Measurements from ENCODE around the gene FCN1.
A peak's percentile ranks its signal among the peaks of the same experiment; 100 is the strongest.
"Not testable (repeated sequence)": the region's sequence is repeated elsewhere in the genome, so short reads cannot be mapped to it uniquely, and the experiment has no call there.

The FCN1 gene

GRCh38 chr9:134870746-134871662 is 46.7 kb downstream of the FCN1 start:
- DNase-seq, result no peak

- no peak for DNase-seq
Observed at GRCh38 chr9:134870301-134870694, 47.4 kb downstream of the FCN1 start.

- no peak for DNase-seq
Observed at GRCh38 chr9:134869554-134870300, 48.0 kb downstream of the FCN1 start.

GRCh38 chr9:134868751-134869553 is 48.8 kb downstream of the FCN1 start:
- DNase-seq, result no peak

- no peak for DNase-seq
Observed at GRCh38 chr9:134867917-134868750, 49.6 kb downstream of the FCN1 start.

- no peak for DNase-seq
Observed at GRCh38 chr9:134864821-134865190, 52.9 kb downstream of the FCN1 start.

- no peak for DNase-seq
Observed at GRCh38 chr9:134863941-134864820, 53.5 kb downstream of the FCN1 start.

GRCh38 chr9:134863306-134863902 is 54.3 kb downstream of the FCN1 start:
- no peak for DNase-seq

- no peak for DNase-seq
Observed at GRCh38 chr9:134861595-134862334, 55.9 kb downstream of the FCN1 start.

GRCh38 chr9:134860510-134860909 is 57.2 kb downstream of the FCN1 start:
- DNase-seq, result no peak

- peak; percentile 61 for DNase-seq
Observed at GRCh38 chr9:134858051-134858841, 59.5 kb downstream of the FCN1 start.

GRCh38 chr9:134857451-134857850 is 60.3 kb downstream of the FCN1 start:
- not testable (repeated sequence) for DNase-seq

GRCh38 chr9:134855900-134856377 is 61.8 kb downstream of the FCN1 start:
- no peak for DNase-seq

Measured in 8988T (cell line).